ENCODE results near the gene MEOX2. TPM values are rescaled to one million over a fixed set of nuclear protein-coding genes. Genes with fewer than 3 reads are reported as not detected.

MEOX2 gene
- total RNA-seq, 2 experiments from 2014 or later = not detected

- ChIA-PET POLR2A (no interaction called here), CTCF (no interaction called here)
- Mint-ChIP-seq H3K4me1 (no peaks in the 10 kb centered on the region), H3K9me3 (ENCODE audit: low read depth) (no peaks in the 10 kb centered on the region), H3K27me3 (peaks cover 41% of the 10 kb centered on the region), H3K4me3 (no peak overlapping the region), H3K36me3 (ENCODE audit: low read depth) (no peaks in the 10 kb centered on the region), H3K27ac (no peak overlapping the region)
- ATAC-seq (no peak), DNase-seq (no peak)
- intact Hi-C loops (cut with DNase I, micrococcal nuclease) = no loop called here
Observed at GRCh38 chr7:15688279-15688626, 1.8 kb upstream of the MEOX2 start.

GRCh38 chr7:15687546-15688278 is 1.2 kb upstream of the MEOX2 start:
- H3K27me3 Mint-ChIP-seq = peaks cover 41% of the 10 kb centered on the region
- POLR2A ChIA-PET = no interaction called here

GRCh38 chr7:15686957-15687545 is 568 bp upstream of the MEOX2 start:
- DNase-seq (no peak), ATAC-seq (no peak)
- POLR2A ChIA-PET = no interaction called here
- Mint-ChIP-seq H3K36me3 (ENCODE audit: low read depth) (no peaks in the 10 kb centered on the region), H3K27me3 (peaks cover 41% of the 10 kb centered on the region), H3K9me3 (ENCODE audit: low read depth) (no peaks in the 10 kb centered on the region), H3K4me1 (no peaks in the 10 kb centered on the region), H3K27ac (no peak overlapping the region), H3K4me3 (no peak overlapping the region)
- intact Hi-C loops (cut with DNase I, micrococcal nuclease) = no loop called here
- CTCF ChIA-PET = interaction anchor here (0.7 kb wide), 1 partner anchor 74 kb away, joined by 3 read pairs; no protein-coding TSS in a partner anchor

More at GRCh38 chr7:15687546-15688278, 1.2 kb upstream of the MEOX2 start:
- Mint-ChIP-seq H3K4me3 (no peak overlapping the region), H3K9me3 (ENCODE audit: low read depth) (no peaks in the 10 kb centered on the region), H3K36me3 (ENCODE audit: low read depth) (no peaks in the 10 kb centered on the region), H3K27ac (no peak overlapping the region), H3K4me1 (no peaks in the 10 kb centered on the region)
- CTCF ChIA-PET = no interaction called here
- intact Hi-C loops (cut with DNase I, micrococcal nuclease) = no loop called here
- ATAC-seq (no peak), DNase-seq (no peak)

- H3K27ac Mint-ChIP-seq = no peak overlapping the region
- no peaks in the 10 kb centered on the region for H3K9me3 Mint-ChIP-seq (ENCODE audit: low read depth)
- POLR2A ChIA-PET = no interaction called here
- intact Hi-C loops (cut with DNase I, micrococcal nuclease) = no loop called here
- no peaks in the 10 kb centered on the region for H3K36me3 Mint-ChIP-seq (ENCODE audit: low read depth)
- H3K4me1 Mint-ChIP-seq = no peaks in the 10 kb centered on the region
- H3K27me3 Mint-ChIP-seq = peaks cover 41% of the 10 kb centered on the region
- no peak overlapping the region for H3K4me3 Mint-ChIP-seq
- CTCF ChIA-PET = no interaction called here
- no peak for DNase-seq
- ATAC-seq = no peak
Observed at GRCh38 chr7:15685358-15686294, 857 bp downstream of the MEOX2 start.

- Mint-ChIP-seq H3K4me1 (no peaks in the 10 kb centered on the region), H3K9me3 (ENCODE audit: low read depth) (no peaks in the 10 kb centered on the region), H3K27ac (no peak overlapping the region), H3K27me3 (peaks cover 41% of the 10 kb centered on the region), H3K36me3 (ENCODE audit: low read depth) (no peaks in the 10 kb centered on the region), H3K4me3 (no peak overlapping the region)
- no peak for DNase-seq
- intact Hi-C loops (cut with DNase I, micrococcal nuclease) = no loop called here
- ATAC-seq = no peak
- POLR2A ChIA-PET = interaction anchor here (0.5 kb wide), 1 partner anchor 1324 kb away, joined by 3 read pairs; no protein-coding TSS in a partner anchor
- CTCF ChIA-PET = no interaction called here
Observed at GRCh38 chr7:15684871-15685270, 1.6 kb downstream of the MEOX2 start.

GRCh38 chr7:15684111-15684800 is 2.2 kb downstream of the MEOX2 start:
- Mint-ChIP-seq H3K27me3 (peaks cover 41% of the 10 kb centered on the region), H3K36me3 (ENCODE audit: low read depth) (no peaks in the 10 kb centered on the region), H3K27ac (no peak overlapping the region), H3K9me3 (ENCODE audit: low read depth) (no peaks in the 10 kb centered on the region), H3K4me1 (no peaks in the 10 kb centered on the region), H3K4me3 (no peak overlapping the region)
- no peak for ATAC-seq
- CTCF ChIA-PET = interaction anchor here (1.3 kb wide), 1 partner anchor 9 kb away, joined by 4 read pairs; no protein-coding TSS in a partner anchor
- DNase-seq = no peak
- POLR2A ChIA-PET = interaction anchor here (0.5 kb wide), 1 partner anchor 1325 kb away, joined by 3 read pairs; no protein-coding TSS in a partner anchor
- intact Hi-C loops (cut with DNase I, micrococcal nuclease) = no loop called here

GRCh38 chr7:15682751-15683245 is 3.7 kb downstream of the MEOX2 start:
- Mint-ChIP-seq H3K4me1 (no peaks in the 10 kb centered on the region), H3K4me3 (no peak overlapping the region), H3K27me3 (peaks cover 31% of the 10 kb centered on the region), H3K36me3 (ENCODE audit: low read depth) (no peaks in the 10 kb centered on the region), H3K9me3 (ENCODE audit: low read depth) (no peaks in the 10 kb centered on the region), H3K27ac (no peak overlapping the region)
- POLR2A ChIA-PET = no interaction called here
- ATAC-seq (no peak), DNase-seq (no peak)
- intact Hi-C loops (cut with DNase I, micrococcal nuclease) = no loop called here
- CTCF ChIA-PET = no interaction called here

GRCh38 chr7:15682111-15682510 is 4.4 kb downstream of the MEOX2 start:
- no peak for DNase-seq
- intact Hi-C loops (cut with DNase I, micrococcal nuclease) = no loop called here
- no peaks in the 10 kb centered on the region for H3K4me1 Mint-ChIP-seq
- POLR2A ChIA-PET = no interaction called here
- no peak overlapping the region for H3K4me3 Mint-ChIP-seq
- no peak overlapping the region for H3K27ac Mint-ChIP-seq
- no peak for ATAC-seq
- no peaks in the 10 kb centered on the region for H3K36me3 Mint-ChIP-seq (ENCODE audit: low read depth)
- no peaks in the 10 kb centered on the region for H3K9me3 Mint-ChIP-seq (ENCODE audit: low read depth)
- H3K27me3 Mint-ChIP-seq = peaks cover 24% of the 10 kb centered on the region
- CTCF ChIA-PET = no interaction called here

GRCh38 chr7:15681631-15682030 is 4.9 kb downstream of the MEOX2 start:
- intact Hi-C loops (cut with DNase I, micrococcal nuclease) = no loop called here

GRCh38 chr7:15681186-15681585 is 5.3 kb downstream of the MEOX2 start:
- Mint-ChIP-seq H3K36me3 (ENCODE audit: low read depth) (no peaks in the 10 kb centered on the region), H3K4me1 (no peaks in the 10 kb centered on the region), H3K9me3 (ENCODE audit: low read depth) (no peaks in the 10 kb centered on the region), H3K27ac (no peak overlapping the region), H3K4me3 (no peak overlapping the region), H3K27me3 (peaks cover 15% of the 10 kb centered on the region)
- CTCF ChIA-PET = no interaction called here
- intact Hi-C loops (cut with DNase I, micrococcal nuclease) = no loop called here
- POLR2A ChIA-PET = no interaction called here
- DNase-seq (no peak), ATAC-seq (no peak)

More at GRCh38 chr7:15681631-15682030, 4.9 kb downstream of the MEOX2 start:
- Mint-ChIP-seq H3K9me3 (ENCODE audit: low read depth) (no peaks in the 10 kb centered on the region), H3K4me1 (no peaks in the 10 kb centered on the region), H3K36me3 (ENCODE audit: low read depth) (no peaks in the 10 kb centered on the region), H3K27me3 (peaks cover 19% of the 10 kb centered on the region), H3K27ac (no peak overlapping the region), H3K4me3 (no peak overlapping the region)
- no peak for ATAC-seq
- ChIA-PET CTCF (no interaction called here), POLR2A (no interaction called here)
- no peak for DNase-seq

GRCh38 chr7:15680446-15680845 is 6.0 kb downstream of the MEOX2 start:
- Mint-ChIP-seq H3K27ac (no peak overlapping the region), H3K27me3 (peaks cover 7% of the 10 kb centered on the region), H3K4me1 (no peaks in the 10 kb centered on the region), H3K9me3 (ENCODE audit: low read depth) (peaks cover 1% of the 10 kb centered on the region), H3K4me3 (no peak overlapping the region), H3K36me3 (ENCODE audit: low read depth) (no peaks in the 10 kb centered on the region)
- ChIA-PET POLR2A (no interaction called here), CTCF (no interaction called here)
- intact Hi-C loops (cut with DNase I, micrococcal nuclease) = no loop called here
- DNase-seq = no peak
- no peak for ATAC-seq
